GM18498 (cell line): ENCODE data around the gene PSD4.

ENCODE experiments used
- ATAC-seq: cut with Tn5 transposase; IDR thresholded peaks from one replicate; pipeline ENCODE4 v1.9.1; 2021; ENCODE audit warnings: mild to moderate bottlenecking, moderate library complexity; ENCODE audit not compliant: unreplicated experiment

Gene PSD4

GRCh38 chr2:113141451-113141850, 32.3 kb upstream of the PSD4 start:
- ATAC-seq, result no peak

- ATAC-seq, result no peak
These were observed 31.5 kb upstream of the PSD4 start for GRCh38 chr2:113142290-113142689.

DNA sequence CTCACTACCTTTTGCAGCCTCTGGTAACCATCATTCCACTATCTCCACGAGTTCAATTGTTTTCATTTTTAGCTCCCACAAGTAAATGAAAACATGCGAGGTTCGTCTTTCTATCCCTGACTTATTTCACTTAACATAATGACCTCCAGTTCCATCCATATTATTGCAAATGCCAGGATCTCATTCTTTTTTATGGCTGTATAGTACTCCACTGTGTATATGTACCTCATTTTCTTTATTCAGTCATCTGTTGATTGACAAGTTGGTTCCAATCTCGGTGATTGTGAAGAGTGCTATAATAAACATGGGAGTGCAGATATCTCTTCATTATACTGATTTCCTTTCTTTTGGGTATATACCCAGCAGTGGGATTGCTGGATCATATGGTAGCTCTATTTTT, 29.5 kb upstream of the PSD4 start:
- no peak for ATAC-seq

DNA sequence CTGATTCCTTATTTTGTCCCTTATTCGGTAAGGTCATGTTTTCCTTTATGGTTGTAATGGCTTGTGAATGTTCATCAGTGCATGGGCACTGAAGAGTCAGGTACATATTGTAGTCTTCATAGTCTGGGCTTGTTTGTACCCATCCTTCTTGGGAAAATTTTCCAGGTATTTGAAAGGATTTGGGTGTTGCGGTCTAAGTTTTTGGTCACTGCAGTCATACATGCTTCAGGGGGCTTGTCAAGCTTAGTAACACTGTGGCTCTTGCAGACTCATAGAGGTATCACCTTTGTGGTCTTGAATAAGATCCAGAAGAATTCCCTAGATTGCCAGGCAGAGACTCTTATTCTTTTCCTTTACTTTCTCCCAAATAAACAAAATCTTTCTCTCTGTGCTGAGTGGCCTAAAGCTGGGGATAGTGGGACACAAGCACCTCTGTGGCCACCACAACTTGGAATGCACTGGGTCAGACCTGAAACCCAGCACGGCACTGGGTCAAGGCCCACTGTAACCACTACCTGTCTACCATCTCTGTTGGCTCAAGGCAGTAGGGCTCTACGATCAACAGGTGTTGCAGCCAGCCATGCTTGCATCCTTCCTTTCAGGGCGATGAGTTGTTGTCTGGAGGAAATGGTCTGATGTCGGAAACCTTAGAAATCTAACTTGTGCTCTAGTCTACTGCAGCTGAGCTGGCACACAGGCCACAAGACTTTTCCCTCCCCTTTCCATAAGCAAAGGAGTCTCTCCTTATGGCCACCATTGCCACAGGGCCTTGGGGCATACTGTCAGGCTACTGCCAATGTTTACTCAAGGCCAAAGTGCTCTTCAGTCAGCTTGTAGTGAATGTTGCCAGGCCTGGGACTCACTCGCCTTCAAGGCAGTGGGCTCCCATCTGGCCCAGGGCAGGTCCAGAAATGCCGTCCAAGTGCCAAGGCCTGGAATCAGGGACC, 24.9 kb upstream of the PSD4 start:
- ATAC-seq, result no peak

DNA sequence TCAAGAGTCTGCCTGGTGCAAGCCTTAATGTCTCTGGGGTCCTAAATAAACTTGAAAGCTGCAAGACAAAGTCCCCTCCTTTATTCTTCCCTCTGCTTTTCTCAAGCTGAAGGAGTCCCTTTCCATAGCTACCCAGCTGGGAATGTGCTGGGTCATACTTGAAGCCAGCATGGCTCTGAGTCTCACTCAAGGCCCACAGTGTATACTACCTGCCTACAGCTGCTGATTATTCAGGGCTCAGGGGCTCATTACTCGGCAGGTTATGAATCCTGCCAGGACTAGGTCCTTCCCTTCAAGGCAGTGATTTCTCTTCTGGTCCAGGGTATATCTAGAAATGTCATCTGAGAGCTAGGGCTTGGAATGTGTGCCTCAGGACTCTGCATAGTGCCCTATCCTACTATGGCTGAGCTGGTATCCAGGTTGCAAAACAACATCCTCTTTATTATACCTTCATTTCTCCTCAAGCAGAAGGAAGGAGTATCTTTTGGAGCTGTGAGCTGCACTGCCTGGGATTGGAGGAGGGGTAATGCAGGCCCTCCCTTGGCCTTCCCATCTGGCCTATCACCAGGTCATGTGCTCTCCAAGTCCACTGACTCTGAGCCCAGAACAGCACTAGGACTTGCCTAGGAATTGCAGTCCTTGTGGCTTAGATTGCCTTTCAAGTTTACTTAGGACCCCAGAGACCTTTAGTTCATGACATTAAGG, 24.1 kb upstream of the PSD4 start:
- ATAC-seq, result no peak

GRCh38 chr2:113150258-113150601, 23.5 kb upstream of the PSD4 start:
- ATAC-seq, result no peak

DNA sequence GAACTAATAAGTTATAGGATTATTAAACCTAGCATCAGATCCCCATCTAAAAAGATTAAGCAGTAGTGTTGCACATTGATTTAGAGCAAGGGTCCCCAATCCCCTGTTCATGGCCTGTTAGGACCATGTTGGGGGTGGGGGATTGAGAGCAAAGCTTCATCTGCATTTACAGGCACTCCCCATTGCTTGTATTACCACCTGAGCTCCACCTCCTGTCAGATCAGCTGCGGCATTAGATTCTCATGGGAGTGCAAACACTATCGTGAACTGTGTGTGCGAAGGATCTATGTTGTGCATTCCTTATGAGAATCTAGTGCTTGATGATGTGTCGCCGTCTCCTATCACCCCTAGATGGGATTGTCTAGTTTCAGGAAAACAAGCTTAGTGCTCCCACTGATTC, 18.4 kb upstream of the PSD4 start:
- no peak for ATAC-seq

DNA sequence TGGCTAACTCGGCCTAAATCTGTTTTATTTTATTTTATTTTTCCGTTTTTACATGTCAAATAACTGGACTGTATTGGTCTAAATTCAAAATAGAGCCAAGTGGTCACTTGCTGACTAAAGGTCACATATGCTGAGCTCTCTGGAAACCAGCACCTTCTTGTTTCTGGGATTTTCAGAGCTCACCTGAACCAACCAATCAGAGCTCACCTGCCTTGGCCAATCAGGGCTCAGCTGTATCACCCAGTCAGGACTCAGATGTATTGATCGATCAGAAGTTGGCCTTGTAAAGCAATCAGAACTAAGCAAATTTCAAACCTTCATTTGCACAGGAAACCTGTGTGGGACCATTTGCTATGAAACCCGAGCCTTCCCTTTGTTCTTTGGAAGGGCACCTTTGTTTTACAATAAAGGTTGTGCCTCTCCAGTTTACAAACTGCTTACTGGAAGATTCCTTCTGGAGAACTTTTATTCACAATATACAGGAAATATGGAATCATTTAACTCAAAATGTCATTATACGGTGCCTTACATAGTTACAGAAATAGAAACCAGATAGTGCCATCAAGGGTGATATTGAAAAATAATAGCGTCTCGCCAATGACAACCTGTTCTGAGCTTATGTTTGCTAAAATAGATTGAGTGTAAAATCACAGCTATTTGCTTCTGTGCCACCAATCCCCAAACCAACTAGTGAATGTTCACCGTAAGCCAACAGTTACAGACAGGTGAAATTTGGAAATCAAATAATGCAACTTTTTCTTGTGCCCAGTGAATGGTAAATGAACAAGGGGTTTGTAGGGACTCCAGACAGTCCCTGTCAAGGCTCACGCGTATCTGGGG, 17.3 kb upstream of the PSD4 start:
- no peak for ATAC-seq

DNA sequence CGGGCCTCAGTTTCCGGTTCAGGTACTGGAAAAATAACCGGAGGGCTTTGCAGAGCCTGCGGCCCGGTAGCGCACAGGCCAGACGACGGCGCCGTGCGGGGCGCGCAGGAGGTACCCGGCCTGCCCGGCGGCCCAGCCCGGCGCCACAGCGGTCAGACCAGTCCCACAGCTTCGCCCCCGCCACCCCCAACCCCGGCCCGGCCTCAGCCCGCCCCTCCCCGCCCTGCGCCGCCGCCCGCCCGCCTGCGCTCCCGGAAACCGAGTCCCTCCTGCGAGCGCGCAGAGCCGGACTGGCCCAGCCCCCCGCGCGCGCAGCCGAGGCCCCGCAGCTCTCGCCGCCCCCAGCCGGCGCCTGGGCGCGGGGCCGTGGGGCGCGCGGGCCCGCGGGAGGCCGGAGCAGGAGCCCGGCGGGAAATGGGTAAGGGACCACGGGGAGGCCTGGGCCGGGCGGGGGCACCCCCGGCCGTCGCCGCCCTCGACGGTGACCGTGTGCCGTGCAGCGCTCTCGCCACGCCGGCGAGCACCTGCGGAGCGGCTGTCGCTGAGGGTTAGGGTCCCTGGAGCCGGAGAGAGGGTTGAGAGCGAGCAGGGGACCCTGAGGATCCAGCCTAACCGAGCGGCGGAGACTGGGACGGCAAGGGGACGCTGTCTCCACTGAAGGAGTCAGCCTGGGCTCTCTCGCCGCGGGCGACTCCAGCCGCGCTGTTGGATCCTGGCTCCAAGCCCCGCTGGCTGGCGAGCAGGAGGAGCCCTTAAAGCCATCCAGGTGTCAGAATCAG, 16.5 kb upstream of the PSD4 start:
- peak; percentile 67 for ATAC-seq

DNA sequence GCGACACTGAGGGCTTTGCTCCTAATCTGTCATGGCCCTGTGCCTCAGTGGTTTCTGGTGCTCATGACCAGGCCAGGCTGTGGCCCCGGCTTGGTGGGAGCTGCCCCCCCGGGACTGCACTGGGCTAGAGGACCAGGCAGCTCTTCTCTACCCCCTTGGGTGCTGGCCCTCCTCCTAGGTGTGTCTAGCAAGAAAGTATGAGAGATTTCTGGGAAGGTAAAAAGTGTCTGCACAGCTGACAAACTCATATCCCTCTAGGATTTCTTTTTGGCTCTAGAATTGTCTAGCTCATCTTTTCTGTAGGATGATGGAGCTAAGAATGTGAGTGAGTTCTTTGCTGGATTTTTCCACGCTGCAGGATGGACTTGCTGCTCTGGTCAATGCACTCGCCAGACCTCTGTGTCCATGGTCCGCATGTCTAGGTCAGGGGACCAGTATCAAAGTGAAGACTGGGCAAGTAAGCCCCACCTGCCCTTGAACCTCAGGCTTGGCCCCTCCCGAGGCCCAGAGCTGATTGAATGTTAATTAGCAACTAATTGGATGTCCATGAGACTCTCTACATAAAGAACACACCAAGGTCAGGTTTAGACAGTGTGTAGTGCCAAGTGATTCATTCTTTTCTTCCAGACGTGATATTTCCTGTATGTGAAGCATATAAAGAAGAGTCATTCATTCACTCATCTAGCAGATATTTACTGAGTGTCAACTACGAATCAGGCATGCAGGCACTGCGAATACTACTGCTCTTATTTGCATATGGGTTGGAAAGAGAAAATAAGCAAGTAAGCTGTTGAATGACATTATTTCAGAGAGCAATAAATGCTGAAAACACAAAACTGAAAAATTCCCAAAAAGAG, 15.6 kb upstream of the PSD4 start:
- no peak for ATAC-seq

DNA sequence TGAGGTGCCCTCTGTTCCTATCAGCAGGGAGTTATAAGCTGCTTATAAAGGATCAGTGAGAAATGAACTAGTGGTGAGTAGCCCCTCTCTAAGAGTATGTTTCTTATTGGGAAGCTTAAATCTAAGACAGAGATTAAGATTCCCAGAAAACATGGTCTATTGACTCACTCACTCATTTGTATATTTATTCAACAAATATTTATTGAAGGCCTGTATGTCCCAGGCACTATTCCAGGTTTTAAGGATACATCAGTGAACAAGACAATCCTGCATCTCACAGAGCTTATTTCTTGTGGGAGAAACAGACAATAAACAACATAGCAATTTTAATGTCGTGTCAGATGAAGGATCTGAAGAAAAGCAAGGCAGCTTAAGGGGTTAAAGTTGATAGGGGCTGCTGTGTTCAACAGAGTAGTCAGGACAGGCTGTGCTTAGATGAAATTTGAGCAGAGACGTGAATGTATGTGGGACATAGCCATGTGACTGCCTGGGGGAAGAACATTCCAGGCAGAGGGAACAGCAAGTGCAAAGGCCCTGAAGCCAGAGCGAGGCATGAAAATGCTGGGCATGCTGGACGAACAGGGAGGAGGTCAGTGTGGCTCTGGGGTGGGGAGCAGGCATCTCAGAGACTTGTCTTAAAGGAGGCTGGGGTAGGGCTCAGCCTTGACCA, 14.8 kb upstream of the PSD4 start:
- ATAC-seq, result no peak

- ATAC-seq, result no peak
These were observed 13.5 kb upstream of the PSD4 start for GRCh38 chr2:113160248-113160647.

DNA sequence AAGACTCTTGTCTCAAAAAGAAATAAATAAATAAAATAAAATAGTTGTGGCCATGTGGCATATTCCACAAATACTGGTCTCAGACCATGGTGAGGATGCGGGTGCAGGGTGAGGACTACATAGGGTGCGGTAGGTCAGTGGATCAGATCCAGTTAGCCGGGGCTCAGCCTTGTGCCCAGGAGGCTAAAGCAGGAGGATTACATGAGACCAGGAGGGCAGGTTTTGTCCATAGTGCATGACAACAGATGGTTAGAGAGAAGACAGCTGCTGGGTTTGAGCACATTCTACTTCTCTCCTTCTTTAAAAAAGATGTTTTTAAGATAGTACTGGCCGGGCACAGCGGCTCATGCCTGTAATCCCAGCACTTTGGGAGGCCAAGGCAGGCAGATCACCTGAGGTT, 12.8 kb upstream of the PSD4 start:
- ATAC-seq, result no peak

- ATAC-seq, result no peak
These were observed 11.6 kb upstream of the PSD4 start for GRCh38 chr2:113162173-113162572.

DNA sequence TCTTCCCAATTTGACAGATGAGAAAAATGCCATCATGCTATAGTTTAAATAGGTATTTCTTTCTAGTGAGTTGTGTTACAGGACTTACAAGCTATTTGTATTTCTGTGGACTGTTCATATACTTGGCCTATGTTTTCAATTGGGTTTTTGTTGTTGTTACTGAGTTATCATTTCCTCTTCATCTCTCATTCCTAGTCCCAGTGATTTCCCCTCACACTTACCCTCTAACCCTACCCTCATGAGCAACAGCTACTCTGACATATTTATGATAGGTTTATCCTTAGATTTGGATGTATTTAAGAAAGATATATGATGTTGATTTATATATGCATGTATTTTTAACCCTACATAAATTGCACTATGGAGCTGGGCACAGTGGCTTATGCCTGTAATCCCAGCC, 10.9 kb upstream of the PSD4 start:
- no peak for ATAC-seq

GRCh38 chr2:113164215-113164929, 9.4 kb upstream of the PSD4 start:
- no peak for ATAC-seq

DNA sequence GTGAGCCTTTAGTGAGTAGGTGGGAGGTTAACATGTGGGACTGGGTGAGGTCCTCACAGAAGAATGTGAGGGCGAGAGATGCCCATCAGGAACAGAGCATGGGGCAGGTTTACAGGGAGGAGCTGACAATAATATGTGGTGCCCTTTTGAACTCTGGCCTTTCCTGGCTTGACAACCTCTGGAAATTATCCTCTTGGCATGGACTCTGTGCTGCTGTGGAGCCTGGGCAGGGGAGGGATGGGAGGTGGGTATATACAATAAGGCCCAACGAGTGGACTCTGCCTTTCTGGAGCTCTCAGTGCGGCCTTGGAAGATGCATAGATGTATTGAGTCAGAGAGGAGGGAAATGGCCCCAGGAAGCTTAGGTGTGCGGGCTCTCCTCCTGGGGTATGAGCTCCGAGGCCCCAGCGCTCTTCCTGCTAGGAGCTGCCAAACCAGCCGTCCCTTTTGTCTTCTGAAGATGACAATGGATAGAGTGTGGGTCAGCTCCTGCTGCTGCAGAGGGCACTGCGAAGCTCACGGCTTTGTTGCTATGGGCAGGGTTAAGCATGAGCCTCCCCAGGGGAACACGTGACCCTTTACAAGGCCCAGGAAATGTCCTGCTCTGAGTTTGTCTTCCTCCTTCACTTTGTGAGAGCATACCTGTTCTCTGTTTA, 8.7 kb upstream of the PSD4 start:
- ATAC-seq, result no peak

DNA sequence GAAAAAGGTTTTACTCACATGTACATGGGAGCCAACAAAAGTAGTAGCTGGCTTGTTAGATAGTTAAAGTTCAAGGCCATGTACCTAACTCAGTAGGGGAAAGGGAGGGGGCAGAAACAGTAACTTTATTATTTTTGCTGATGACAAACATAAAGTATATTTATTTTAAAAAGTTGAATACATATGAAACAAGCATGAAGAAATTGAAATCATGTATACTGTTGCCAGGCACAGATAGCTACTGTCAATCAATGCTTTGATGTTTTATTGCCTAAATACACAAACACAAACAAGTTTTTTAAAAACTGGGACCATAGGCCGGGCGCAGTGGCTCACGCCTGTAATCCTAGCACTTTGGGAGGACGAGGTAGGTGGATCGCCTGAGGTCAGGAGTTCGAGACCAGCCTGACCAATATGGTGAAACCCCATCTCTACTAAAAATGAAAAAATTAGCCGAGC, 7.6 kb upstream of the PSD4 start:
- ATAC-seq, result no peak
